ENCODE data around the gene LOXL3.

LOXL3 gene

DNA sequence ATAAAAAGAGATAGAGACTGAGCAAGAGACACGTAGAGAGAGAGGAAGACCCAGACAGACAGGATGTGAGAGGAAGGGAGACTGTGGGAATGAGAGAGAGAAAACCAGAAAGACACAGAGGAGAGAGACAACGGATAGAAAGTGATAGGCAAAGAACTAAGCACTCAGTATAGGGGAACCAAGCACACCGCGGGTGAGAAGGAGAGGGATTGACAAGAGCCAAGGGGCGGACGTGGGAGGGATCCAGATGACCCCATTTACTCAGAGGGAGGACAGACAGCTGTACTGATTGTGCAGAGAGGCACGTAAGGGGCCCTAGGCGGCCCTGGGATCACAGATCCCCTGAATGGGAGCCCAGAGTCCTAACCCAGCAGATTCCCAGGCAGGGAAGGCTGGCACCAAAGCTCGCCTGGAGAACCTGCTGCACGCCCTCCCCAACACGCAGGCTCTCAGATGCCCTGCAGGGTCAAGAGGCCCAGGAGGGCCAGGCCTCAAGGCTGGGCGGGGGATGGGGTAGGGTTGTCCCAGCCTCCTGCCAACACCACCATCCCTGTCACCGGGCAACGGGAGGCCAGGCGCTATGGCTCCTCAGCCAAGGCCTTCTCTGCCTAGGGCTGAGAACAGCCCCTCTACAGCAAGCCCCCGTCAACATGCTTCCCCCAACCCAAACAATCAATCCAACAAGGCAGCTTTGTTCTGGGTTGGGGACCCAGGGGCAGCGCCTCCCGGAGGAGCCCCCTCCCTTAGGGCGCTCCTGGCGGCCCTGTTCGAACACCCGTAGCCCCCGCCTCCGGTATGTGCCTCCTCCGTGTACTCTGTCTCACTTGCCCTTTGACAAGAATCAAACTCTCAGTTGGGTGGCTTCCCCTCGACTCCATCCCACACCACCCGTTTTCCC is 579 bp downstream of the LOXL3 start:
- in situ Hi-C loops (cut with MboI; ENCODE audit: low sequenced_read_pairs) = no loop called here

DNA sequence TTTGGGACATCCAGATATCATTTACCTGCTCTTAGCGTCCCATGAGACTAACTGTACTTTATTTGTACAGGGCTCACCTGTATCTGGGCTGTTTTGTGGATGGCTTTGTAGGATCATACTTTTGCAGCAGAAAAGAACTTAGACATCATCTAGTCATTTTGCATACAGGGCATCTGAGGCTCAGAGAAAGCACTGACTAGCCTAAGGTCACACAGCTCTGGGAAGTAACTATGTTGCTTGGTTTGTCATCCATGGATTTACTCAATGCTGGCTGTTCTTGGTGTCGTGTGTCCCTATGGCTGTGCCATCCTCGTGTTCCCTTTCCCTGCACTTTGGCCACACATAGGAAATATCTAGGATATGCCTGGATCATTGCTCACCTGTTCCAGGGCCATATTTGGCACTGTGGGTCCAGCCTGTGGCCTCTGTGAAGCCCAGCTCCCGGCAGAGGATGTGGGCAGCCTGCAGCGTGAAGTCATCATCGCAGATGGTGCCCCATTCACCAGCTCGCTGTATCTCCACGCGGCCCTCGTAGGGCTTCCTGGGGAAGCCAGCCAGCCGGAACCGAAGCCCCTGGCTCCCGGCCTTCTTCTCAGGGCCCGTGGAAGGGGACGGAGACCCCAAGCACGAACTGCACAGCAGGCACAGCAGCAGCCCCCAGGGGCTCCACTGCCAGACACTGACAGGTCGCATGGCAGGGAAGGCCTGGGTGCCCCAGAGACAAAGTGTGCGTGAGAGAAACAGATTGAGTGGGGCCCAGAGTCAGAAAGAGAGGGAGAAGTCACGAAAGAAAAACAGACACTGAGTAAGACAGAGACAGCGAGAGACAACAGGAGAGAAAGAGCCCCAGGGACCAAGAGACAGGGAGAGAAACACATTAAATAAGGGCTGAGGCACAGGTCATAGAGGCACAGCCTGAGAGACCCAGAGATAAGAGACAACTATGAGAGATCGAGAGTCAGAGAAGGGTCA is 1.5 kb downstream of the LOXL3 start:
- in situ Hi-C loops (cut with MboI; ENCODE audit: low sequenced_read_pairs) = no loop called here

DNA sequence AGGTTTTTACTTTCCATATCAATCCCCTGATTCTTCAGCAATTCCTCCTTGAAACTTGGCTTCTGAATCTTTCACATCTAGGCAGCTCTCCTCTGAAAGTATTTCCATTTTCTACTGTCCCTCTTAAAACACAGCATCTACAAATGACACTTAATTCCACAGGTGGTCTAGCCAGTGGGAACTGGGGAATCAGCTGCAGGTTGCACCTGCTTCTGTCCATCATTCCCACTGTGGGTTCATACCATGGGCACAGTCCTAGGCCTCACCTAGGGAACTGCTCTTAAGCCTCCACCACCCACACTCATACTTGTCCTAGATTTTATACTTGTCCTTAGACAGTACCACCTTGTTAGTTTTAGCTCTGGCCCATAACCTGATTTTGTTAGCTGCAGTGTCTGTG is 2.2 kb downstream of the LOXL3 start:
- in situ Hi-C loops (cut with MboI; ENCODE audit: low sequenced_read_pairs) = no loop called here

DNA sequence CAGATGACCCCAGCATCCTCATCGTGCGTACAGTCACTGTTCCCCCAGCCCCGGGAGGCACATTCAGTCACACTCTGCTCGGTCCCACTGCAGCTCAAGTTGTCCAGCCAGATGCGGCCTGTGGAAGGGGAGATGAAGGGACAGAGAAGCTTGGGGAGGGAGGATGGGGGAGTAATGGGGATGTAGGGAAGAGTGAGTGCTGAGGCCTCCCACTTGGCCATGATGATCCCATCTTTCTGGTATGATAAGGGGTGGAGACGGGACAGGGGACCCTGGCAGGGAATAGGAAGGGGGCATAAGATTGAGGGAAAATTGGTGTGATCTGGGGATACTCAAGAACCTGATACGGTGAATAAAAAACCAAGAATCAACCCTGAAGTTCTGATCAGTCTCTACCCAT is 3.5 kb downstream of the LOXL3 start:
- in situ Hi-C loops (cut with MboI; ENCODE audit: low sequenced_read_pairs) = no loop called here

DNA sequence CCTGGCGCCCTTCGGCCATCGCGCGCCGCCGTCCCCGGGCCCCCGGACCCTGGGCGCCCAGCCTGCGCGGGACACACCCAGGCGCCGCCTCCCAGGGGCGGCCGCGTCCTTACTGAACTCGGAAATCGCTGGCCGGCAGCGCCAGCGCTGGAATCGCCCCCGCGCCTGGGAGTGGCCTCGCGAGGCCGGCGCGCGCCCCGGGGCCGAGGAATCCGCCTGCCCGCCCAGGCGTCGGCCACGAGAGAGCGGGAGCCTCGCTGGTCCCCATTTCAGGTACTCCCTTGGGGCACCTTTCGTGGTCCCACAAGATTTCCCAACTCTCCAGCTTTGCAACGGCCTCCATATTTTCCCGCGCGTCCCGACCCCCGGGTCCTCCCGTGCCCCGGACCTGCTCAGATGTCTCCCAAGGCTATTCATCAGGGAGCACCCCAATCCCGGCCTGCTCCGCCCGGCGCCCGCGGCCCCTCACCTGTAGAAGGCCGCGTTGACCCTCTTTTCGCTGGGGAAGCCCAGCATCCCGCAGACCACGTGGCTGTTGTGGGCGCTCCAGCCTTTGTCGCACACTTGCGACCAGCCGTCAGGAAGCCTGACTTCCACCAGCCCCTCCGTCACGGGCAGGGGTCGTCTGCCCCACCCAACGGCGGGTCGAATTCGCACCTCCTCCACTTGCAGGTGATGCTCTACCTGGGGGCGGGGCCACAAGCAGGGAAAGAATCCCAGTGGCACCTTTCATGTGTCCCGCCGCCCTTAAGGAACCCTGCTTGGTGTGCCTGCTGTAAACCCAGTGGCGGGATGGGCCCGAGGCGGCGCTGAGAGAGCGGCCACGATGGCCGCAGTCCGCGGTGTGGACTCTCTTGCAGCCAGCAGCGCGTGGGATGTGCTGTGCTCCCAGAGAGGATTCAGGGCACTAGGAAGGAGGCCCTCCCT is 4.6 kb downstream of the LOXL3 start:
- in situ Hi-C loops (cut with MboI; ENCODE audit: low sequenced_read_pairs) = no loop called here

DNA sequence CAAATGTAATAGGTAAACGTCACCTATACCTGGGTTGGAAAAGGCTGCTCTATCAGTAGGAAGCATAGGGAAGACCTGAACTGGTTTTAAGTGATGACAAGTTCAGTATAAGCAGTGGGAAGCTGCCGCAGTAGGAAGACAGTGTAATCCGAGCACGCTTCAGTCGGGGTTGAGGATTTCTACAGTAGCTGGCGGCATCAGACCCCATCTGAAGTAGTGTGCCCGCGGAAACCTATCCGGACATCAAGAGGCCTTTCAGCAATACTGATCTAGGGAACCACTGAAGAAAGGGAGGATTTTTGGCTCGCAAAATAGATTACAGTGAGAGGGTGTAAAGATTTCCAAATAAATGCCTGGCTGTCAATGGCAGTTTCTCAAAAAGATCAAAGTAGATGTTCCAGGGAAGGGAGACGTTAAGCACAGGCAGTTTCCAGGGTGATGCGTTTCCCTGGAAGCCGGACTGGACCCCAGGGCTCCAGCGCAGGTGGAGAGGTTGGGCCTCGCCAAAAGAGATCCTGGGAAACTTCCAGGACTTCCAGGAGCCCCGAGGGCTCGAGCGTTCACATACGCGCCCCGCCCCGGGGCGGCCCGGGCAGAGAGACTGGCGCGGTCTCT is 5.3 kb downstream of the LOXL3 start:
- in situ Hi-C loops (cut with MboI; ENCODE audit: low sequenced_read_pairs) = no loop called here

DNA sequence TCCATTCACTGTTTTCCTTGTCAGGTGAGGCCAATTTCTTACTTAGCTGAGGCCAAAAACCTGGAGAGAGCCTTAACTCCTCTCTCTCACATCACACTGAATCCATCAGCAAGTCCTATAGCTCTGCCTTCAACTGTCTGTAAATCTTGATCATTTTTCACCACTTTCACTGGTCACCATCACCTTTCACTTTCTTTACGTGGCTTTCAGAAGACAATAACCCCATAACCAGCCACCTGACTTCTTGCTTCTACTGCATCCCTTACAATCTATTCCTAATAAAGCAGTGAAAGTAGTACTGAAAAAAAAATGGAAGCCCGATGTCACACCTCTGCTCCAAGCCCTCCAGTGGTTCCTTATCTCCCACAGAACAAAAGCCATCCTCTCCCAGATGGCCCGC is 7.7 kb downstream of the LOXL3 start:
- in situ Hi-C loops (cut with MboI; ENCODE audit: low sequenced_read_pairs) = no loop called here

DNA sequence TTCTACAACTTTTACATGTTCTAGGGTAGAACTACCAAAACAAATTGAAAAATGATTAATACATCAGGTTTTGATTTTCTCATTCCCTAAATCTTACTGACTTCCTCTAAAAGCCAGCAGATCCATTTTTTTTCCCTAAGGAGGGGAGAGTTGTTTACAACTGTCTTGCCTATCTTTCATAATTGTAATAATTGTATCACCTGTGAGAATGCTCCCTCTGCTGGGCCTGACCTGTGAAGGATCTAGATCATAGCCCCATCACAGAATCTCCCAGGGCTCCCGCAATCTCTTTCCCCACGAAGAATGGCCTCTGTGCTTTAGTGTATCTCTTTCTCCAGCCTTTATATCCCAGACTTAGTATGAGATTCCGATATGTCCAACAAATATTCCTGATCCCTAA is 9.1 kb downstream of the LOXL3 start:
- in situ Hi-C loops (cut with MboI; ENCODE audit: low sequenced_read_pairs) = no loop called here

DNA sequence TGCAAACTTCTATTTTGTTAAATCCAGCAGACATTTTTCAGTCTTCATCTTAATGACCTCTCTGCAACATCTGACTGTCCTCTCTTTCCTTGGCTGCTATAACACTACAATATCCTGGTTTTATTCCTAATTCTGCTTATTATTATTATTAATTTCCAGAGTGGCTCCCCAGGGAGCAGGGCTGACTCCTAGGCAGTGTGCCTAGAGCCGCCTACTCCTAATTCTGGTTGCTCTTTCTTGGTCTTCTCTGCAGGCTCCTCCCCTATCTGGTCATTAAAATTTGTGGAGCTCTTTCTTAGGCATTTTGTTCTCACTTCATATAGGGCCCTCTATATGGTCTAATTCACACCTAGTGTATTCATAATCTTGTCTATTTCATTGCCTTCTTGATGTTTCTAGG is 10.8 kb downstream of the LOXL3 start:
- in situ Hi-C loops (cut with MboI; ENCODE audit: low sequenced_read_pairs) = no loop called here

DNA sequence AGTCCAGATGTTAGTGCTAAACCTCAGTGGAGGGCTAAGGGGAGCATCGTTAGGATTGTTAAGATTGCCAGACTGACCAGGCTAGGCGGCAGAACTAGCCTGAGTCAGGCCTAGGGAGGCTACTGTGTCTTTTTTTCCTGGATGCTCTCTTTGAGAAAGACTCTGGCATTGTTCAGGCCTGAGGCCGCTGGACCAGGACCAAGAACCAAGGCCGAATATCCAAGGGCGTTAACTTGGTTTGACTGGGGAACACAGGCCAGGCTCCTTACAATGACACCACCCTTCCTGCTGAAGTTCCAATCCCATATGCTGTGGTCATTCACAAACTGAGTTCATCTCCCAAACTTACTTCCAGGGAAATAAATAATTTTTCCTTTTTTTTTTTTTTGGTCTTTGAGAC is 13.5 kb downstream of the LOXL3 start:
- in situ Hi-C loops (cut with MboI; ENCODE audit: low sequenced_read_pairs) = no loop called here

DNA sequence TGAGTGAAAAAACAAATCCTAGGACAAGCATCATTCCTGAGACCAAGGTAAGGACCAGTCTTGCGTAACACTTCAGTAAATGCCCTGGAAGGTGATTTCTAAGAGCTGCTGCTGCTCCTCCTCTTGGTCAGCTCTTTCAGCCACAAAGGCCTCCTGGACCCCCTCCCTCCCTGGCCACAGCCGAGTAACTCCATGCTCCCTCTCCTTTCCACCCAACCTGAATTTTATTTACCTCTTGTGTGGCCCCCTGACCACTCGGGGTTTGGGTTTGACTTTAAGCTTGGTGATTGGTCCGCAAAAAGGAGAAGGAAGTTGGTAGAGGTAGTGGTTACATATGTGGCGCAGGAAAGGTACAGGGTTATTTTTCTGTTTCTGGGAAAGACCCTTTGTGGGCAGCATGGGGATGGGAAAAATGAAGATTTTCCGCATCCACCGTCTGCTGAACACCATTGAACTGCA is 14.8 kb downstream of the LOXL3 start:
- in situ Hi-C loops (cut with MboI; ENCODE audit: low sequenced_read_pairs) = loop anchor here (10.0 kb wide), 1 partner anchor 46 kb away; no protein-coding TSS in a partner anchor

DNA sequence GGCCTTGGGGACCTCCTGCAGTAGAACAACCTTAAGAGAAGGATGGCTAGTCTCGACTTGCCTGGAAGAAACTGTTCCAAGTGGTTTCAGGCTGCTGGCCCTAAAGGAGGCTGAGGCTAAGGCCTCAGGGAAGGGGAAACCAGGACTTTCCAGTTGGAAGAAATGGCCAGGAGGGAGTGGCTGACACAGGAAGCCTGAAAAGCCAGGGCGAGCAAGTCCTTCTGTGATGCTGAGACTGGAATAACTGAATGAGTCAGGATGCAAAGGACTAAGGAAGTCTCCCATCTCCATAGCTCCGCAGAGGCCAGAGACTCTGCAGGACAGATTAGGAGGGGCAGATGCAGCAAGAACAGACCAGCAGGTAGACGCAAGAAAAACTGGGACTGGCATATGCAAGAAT is 16.6 kb downstream of the LOXL3 start:
- in situ Hi-C loops (cut with MboI; ENCODE audit: low sequenced_read_pairs) = loop anchor here (10.0 kb wide), 1 partner anchor 48 kb away; no protein-coding TSS in a partner anchor

DNA sequence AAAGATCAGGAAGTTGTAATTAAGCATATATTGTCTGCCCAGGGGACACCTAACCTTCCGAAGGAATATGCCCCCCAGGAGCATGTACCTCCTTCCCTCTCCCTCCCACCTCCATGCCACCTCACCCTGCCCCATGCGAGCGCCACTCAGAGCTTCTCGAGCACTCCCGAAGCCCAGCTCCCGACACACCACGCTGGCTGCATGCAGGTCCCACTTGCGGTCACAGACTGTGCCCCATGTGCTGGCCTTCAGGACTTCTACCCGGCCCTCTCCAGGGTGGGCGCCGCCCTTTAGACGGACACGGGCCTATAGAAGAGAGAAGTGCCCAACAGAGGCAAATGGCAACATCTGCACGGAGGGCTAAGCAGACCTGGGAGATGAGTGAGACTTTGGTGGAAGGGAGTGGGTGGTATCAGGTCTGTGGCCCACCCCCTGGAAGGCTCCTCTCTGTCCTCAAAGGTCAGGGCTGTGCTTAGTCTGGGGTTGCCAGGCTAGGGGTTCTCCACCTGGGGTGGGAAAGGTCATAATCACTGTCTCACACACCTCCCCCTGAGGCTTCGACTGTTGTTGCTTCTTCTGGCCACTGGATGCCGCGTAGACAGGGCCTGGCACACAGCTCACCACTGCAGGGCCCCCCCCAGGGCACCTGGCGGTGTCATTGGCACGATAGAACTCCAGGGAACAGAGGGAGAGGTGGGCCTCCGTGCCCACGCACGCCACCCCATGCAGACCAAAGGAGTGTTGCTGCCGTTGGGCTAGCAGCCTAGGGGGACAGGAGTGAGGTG is 17.4 kb downstream of the LOXL3 start:
- in situ Hi-C loops (cut with MboI; ENCODE audit: low sequenced_read_pairs) = loop anchor here (10.0 kb wide), 1 partner anchor 48 kb away; no protein-coding TSS in a partner anchor

DNA sequence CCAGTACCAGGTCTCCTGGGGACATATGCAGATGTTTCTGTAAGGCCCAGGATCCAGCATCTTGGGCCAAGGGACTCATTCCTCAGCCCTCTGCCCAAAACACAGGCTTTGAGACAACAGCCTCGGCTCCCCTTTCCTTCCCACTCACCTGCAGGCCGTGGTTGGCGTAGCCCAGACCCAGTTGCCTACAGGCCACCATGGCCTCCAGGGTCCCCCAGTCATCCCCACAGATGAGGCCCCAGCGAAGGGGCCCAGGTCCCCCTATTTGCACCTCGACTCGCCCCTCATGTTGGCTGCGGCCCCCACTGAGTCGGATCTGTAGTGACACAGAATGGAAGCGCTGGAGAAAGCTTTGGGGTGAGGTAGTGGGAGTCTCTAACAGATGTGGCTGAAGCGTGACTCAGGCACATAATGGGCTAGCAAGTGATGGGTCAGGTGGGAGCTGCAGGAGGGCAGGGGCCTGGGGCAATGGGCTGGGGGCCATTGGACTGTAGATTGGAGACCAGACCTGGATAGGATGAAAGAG is 18.2 kb downstream of the LOXL3 start:
- in situ Hi-C loops (cut with MboI; ENCODE audit: low sequenced_read_pairs) = loop anchor here (10.0 kb wide), 1 partner anchor 49 kb away; no protein-coding TSS in a partner anchor

DNA sequence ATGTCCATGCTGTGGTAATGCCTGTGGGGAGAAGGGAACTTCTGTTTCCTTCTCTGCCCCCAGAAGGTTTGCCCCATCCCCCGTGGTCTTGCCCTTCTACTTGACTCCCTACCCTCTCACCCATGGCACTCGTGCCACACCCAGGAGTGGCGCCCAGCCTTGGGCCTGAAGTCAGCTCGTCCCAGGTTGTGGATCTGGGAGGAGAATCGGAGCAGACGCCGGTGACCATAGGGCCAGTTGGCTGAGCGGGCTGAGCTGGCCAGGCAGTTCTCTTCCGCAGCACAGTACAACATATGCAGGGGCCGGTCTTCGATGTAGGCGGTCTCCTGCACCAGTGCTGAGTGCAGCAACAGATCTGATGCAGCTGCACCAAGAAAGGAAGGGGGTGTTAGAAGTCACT is 19.3 kb downstream of the LOXL3 start:
- in situ Hi-C loops (cut with MboI; ENCODE audit: low sequenced_read_pairs) = loop anchor here (10.0 kb wide), 1 partner anchor 50 kb away; no protein-coding TSS in a partner anchor

DNA sequence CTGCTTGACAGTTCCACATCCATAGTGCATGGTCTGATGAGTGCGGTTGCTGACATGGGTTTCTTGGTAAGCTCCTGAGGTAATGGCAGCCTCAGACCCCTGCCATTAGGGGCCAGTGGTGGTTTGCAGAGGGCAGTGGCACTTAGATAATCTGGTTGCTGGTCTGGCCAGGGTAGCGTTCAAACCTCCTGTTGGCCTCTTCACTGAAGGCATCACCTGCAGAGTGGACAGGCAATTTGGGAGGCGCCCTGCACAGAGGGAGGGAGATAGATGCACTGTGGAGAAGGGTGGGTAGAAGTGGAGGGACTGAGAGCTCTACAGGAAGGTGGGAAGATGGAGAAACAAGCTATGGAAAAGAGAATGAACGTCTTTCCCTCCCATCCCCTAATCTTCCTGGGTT is 20.3 kb downstream of the LOXL3 start:
- in situ Hi-C loops (cut with MboI; ENCODE audit: low sequenced_read_pairs) = loop anchor here (10.0 kb wide), 1 partner anchor 51 kb away; no protein-coding TSS in a partner anchor

DNA sequence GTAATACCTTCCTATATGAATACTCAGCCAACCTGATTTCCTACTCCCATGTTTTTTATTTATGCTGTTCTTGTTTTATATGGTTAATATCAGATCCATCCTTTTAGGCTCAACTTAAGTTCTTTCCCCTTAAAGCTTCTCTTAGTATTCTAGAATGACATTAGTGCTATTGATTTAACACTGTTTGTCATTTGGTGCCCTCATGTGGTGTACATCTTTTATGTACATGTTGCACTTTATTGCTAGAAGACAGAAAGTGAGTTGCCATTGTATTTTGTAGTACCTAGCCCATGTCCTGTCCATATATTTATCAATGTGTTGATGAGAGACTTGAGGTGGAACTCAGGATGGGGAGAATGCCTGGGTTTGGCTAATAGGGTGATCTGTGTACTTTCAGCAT is 21.5 kb downstream of the LOXL3 start:
- in situ Hi-C loops (cut with MboI; ENCODE audit: low sequenced_read_pairs) = loop anchor here (10.0 kb wide), 1 partner anchor 53 kb away; no protein-coding TSS in a partner anchor

DNA sequence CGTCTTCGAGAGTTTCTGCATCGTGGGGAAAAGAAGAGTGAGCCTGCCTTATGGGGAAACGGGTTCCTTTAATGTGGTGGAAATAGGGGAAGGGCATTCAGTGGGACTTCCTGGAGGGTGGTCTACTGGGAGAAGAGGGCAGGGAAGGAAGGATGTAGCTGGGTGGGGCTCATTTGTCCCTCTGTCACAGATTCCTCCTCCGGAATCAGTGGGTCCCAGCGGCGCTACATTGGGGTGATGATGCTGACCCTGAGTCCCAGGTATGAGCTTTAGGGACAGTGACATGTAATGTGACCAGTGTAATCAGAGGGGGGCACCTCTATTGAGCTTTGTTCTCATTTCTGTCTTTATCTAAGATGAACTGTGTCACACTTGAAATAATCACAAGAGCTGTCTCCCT is 22.1 kb downstream of the LOXL3 start:
- in situ Hi-C loops (cut with MboI; ENCODE audit: low sequenced_read_pairs) = loop anchor here (10.0 kb wide), 1 partner anchor 53 kb away; no protein-coding TSS in a partner anchor

All from HL-60/S4 treated with phorbol 12-myristate 13-acetate at 8.2 ng/mL for 4 days and 3 days (cell line).